HUES48 (cell line): Measurements from ENCODE around the gene STK31.

ENCODE experiments used
- H3K27ac ChIP-seq: one replicate; pipeline ENCODE4 v1.7.0; 2013; ENCODE audit warnings: low read depth, low read length, inconsistent platforms
- H3K27me3 ChIP-seq: 2 replicates; pipeline ENCODE4 v1.6.1; 2013; ENCODE audit warnings: mild to moderate bottlenecking, low read length; ENCODE audit not compliant: control insufficient read depth, insufficient read depth
- H3K36me3 ChIP-seq: 2 replicates; pipeline ENCODE4 v1.6.1; 2013; ENCODE audit warnings: low read length; ENCODE audit not compliant: control insufficient read depth, insufficient read depth
- H3K4me1 ChIP-seq: 2 replicates; pipeline ENCODE4 v1.6.1; 2013; ENCODE audit warnings: mild to moderate bottlenecking, low read length; ENCODE audit not compliant: control insufficient read depth, insufficient read depth
- H3K4me3 ChIP-seq: 2 replicates; pipeline ENCODE4 v1.5.1; 2013; ENCODE audit warnings: mild to moderate bottlenecking, low read depth, low read length
- H3K9ac ChIP-seq: 2 replicates; pipeline ENCODE4 v1.6.1; 2013; ENCODE audit warnings: mild to moderate bottlenecking, low read depth, low read length, moderate library complexity
- H3K9me3 ChIP-seq: 2 replicates; pipeline ENCODE4 v1.6.1; 2013; ENCODE audit warnings: low read length; ENCODE audit not compliant: control insufficient read depth, insufficient read depth

Gene STK31

DNA sequence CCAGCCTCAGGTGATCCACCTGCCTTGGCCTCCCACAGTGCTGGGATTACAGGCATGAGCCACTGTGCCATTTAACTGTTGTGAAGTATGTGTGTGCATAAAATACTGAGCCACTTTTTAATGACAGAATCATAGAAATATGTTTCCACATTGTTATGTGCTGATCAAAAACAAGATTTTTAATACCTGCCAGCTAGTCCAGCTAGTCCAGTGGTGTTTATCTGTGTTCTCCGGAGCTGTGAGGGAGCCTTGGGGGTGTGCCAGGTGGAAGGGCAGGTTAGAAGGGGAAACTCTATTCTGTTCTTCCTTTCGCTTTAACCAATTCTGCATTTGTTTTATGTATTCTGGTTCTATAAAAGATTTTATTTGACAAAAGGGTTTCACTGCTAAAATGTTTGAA, 23.0 kb upstream of the STK31 start:
- Histone ChIP-seq H3K9me3 (no peaks in the 10 kb centered on the region), H3K4me1 (0 out of 2 replicates have a peak, but pooled peaks cover 3% of the 10 kb centered on the region), H3K36me3 (peaks cover 74% of the 10 kb centered on the region), H3K4me3 (no peak overlapping the region), H3K9ac (no peak overlapping the region), H3K27me3 (no peaks in the 10 kb centered on the region), H3K27ac (no peak overlapping the region)

DNA sequence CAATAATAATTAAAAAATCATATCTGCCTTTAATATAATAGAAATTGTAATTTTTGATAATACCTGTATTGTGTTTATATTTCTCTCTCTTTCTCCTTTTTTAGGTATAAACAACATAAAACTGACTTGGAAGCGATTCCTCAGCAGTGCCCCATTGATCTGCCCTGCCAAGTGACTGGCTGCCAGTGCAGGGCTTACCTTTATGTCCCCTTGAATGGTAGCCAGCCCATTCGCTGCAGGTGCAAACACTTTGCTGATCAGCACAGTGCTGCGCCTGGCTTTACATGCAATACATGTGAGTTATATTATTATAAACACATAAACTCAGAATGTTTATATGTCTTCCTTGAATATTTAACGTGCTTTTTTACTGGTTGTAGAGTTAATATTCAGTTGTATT, 20.9 kb upstream of the STK31 start:
- Histone ChIP-seq H3K27ac (no peak overlapping the region), H3K9ac (no peak overlapping the region), H3K4me1 (no peaks in the 10 kb centered on the region), H3K27me3 (no peaks in the 10 kb centered on the region), H3K9me3 (no peaks in the 10 kb centered on the region), H3K36me3 (peaks cover 78% of the 10 kb centered on the region), H3K4me3 (no peak overlapping the region)

DNA sequence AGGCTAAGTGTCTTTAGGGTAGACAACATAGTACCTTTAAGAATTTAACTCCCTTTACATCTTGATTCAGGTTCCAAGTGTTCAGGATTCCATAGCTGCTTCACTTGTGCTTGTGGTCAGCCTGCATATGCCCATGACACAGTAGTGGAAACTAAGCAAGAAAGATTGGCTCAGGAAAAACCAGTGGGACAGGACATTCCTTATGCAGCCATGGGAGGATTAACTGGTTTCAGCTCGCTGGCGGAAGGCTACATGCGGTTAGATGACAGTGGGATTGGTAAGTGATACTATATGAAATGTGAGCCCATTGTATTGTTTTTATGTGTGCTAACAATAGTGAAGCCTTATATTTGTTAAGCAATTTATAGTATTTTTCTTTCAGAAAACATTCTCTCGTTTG, 18.7 kb upstream of the STK31 start:
- no peak overlapping the region for H3K4me3 ChIP-seq
- no peak overlapping the region for H3K27ac ChIP-seq
- no peak overlapping the region for H3K9ac ChIP-seq
- H3K4me1 ChIP-seq = no peaks in the 10 kb centered on the region
- peaks cover 76% of the 10 kb centered on the region for H3K36me3 ChIP-seq
- no peaks in the 10 kb centered on the region for H3K27me3 ChIP-seq
- no peaks in the 10 kb centered on the region for H3K9me3 ChIP-seq

DNA sequence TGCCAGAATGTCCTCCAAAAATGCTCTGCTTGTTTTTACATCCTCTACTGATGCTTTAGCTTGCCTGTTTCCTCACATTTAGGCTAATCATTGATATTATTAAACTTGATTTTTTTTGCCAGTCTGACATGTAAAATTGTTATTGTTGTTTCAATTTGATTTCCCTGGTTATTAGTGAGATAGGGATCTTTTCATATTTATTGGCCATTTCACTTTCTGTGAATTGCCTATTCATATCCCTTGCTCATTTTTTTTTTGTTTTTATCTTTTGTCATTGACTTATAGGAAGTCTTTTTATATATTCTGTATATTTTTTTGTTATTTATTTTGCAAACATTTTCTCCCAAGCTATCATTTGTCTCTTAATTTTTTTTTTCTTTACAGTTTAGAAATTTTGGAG, 16.8 kb upstream of the STK31 start:
- Histone ChIP-seq H3K4me1 (no peaks in the 10 kb centered on the region), H3K27ac (no peak overlapping the region), H3K9me3 (no peaks in the 10 kb centered on the region), H3K27me3 (no peaks in the 10 kb centered on the region), H3K9ac (no peak overlapping the region), H3K4me3 (no peak overlapping the region), H3K36me3 (peaks cover 74% of the 10 kb centered on the region)

DNA sequence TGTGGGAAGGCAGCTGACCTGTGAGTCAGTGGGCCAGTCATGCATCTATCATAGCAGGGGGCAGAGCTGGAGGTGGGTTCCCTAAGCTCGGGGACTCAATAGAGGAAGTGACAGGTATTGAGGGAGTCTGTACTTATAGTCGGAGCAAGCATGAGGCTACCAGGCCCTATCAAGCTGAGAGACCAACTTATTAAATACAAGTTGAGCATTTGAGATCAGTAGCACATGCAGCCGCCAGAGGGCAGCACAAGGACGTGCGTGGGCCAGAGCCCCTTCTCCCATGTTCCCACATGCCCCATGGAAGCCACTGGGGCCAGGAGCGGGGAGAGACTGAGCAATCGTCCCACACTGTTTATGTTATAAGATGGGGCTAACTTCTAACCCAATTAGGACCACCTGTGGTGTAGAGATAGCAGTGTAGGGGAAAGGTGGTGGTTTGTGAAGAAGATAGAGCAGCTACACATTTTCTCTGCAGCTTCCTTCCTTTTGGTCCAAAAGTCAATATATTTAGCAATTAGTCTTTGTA, 13.0 kb upstream of the STK31 start:
- Histone ChIP-seq H3K27ac (no peak overlapping the region), H3K9me3 (no peaks in the 10 kb centered on the region), H3K27me3 (no peaks in the 10 kb centered on the region), H3K4me3 (no peak overlapping the region), H3K9ac (no peak overlapping the region), H3K36me3 (peaks cover 71% of the 10 kb centered on the region), H3K4me1 (no peaks in the 10 kb centered on the region)

DNA sequence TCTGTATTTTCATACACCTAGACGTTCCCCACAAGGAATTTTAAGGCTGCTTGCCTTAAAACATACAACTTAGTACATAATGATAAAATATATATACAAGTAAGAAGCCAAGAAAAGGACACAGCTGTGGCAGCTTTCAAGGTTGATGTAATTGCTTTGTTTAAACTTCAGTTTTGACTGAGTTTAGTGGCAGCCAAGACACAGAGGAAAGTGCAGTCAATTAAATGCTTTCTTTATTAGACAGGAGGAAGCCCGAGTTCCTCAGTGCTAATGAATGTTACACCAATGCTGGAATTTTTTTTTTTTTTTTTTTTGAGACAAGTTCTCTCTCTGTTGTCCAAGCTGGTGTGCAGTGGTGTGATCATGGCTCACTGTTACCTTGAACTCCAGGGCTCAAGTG, 11.2 kb upstream of the STK31 start:
- H3K4me1 ChIP-seq = no peaks in the 10 kb centered on the region
- H3K27me3 ChIP-seq = no peaks in the 10 kb centered on the region
- H3K9me3 ChIP-seq = no peaks in the 10 kb centered on the region
- H3K36me3 ChIP-seq = peaks cover 74% of the 10 kb centered on the region
- no peak overlapping the region for H3K9ac ChIP-seq
- no peak overlapping the region for H3K4me3 ChIP-seq
- no peak overlapping the region for H3K27ac ChIP-seq

DNA sequence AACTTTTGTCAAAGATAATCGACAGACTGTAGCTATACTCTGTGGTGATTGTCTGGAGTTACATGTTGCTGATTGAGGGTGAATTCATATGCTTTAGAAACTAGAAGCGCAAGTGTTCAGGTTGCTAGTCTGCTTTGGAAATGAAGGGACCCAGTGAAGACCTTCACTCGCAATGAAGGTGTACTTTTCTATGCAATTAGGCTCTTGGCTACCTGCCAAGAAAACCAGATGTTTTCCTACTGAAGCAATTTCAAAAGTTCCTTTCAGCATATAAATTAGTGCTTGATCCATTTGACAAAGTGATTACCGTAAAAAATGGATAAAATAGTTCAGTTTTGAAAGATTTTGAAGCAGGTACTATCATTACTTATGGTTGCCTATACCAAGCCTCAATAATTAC, 10.0 kb upstream of the STK31 start:
- no peaks in the 10 kb centered on the region for H3K4me1 ChIP-seq
- H3K27me3 ChIP-seq = no peaks in the 10 kb centered on the region
- no peak overlapping the region for H3K4me3 ChIP-seq
- no peak overlapping the region for H3K27ac ChIP-seq
- no peak overlapping the region for H3K9ac ChIP-seq
- peaks cover 73% of the 10 kb centered on the region for H3K36me3 ChIP-seq
- H3K9me3 ChIP-seq = peaks cover 1% of the 10 kb centered on the region

DNA sequence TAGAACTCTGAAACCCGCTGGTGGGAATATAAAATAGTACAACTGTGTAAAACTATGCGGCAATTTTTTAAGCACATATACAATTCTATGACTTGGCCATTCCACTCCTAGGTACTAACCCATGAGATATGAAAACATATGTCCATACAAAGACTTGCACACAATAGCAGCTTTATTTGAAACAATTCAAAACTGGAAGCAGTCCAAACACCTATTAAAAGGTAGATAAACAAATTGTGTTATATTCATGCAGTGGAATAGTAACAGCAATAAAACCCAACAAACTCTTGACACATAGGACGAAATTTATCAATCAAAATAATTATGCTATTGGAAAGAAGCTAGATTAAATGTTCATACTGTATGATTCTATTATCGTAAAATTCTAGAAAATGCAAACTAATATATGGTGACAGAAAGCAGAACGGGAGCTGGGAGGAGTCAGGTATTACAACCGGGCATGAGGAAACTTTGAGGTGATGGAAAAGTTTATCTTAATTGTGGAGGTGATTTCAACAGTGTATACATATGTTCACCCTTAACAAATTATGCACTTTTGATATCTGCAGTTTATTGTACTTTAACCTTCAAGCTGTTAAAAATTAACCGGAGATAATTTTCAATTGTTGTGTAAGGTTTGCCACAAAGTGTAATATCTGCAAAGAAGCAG, 803 bp upstream of the STK31 start:
- H3K4me1 ChIP-seq = no peaks in the 10 kb centered on the region; the same call in 1 of the 2 replicates
- H3K9ac ChIP-seq = no peak overlapping the region
- no peak overlapping the region for H3K27ac ChIP-seq
- peaks cover 18% of the 10 kb centered on the region for H3K36me3 ChIP-seq
- peaks cover 11% of the 10 kb centered on the region for H3K9me3 ChIP-seq
- H3K27me3 ChIP-seq = no peaks in the 10 kb centered on the region
- no peak overlapping the region for H3K4me3 ChIP-seq

DNA sequence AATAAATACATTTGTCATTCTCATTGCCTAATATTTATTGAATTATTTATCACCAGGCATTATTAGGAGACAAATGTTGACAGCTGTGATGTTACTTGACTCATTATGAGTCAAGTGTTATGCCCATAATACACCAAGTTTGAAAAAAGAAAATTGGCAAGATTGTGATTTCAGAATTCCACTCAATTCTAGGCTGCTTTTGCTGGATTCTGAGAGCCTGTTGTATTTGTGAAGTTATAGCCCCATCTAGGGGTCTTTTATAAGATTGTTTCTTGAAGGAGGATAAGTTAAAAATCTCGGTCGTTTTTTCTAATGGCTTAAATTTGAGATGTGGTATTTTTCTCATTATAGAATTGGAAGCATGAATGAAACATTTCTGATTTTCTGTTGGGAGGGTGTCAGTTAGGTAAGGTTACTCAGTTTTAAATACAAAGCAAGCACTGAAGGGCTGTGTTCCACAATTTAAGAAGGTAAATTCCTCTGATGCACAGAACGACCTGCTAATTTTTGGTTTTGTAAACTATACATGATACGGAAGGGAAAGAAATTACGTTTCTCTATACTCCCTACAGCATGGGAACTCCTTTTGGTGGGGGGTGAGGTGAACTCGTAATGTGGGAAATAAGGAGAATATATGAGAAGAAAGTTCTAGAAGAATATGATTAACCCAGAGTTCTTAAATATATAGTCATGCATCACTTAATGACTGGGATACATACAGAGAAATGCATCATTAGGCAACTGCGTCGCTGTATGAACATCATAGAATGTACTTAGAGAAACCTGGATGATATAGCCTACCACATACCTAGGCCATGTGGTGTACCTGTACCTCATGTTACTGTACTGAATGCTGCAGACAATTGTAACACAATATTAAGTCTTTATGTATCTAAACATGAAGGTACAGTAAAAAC, 2.6 kb downstream of the STK31 start:
- no peaks in the 10 kb centered on the region for H3K9me3 ChIP-seq
- H3K9ac ChIP-seq = no peak overlapping the region
- H3K36me3 ChIP-seq = no peaks in the 10 kb centered on the region
- no peak overlapping the region for H3K27ac ChIP-seq
- H3K4me3 ChIP-seq = no peak overlapping the region
- H3K27me3 ChIP-seq = no peaks in the 10 kb centered on the region
- H3K4me1 ChIP-seq = no peaks in the 10 kb centered on the region; the same call in 1 of the 2 replicates

DNA sequence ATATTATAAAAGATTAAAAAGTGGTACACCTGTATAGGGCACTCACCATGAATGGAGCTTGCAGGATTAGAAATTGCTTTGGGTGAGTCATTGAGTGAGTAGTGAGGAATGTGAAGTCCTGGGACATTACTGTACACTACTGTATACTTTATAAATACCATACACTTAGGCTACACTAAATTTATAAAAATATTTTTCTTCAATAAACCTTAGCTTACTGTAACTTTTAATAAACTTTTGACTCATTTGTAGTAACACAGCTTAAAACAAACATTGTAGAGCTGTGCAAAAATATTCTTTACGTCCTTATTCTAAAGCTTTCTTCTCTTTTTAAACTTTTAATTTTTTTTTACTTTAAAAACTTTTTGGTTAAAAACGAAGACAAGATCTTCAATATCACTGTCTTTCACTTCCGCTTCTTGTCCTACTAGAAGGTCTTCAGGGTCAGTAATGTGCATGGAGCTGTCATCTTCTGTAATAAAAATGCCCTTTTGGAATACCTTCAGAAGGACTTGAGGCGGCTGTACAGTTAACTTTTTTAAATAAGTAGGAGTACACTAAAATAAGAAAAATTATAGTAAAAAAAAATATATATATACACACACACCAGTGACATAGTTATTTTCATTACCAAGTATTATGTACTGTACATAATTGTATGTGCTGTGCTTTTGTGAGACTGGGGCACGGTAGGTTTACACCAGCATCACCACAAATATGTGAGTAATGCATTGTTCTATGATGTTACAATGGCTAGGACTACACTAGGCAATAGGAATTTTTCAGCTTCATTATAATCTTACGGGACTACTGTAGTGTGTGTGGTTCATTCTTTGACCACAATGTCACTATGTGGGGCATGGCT, 3.5 kb downstream of the STK31 start:
- Histone ChIP-seq H3K4me3 (no peak overlapping the region), H3K27ac (no peak overlapping the region), H3K4me1 (no peaks in the 10 kb centered on the region; the same call in 1 of the 2 replicates)

More for the DNA sequence above, 3.5 kb downstream of the STK31 start:
- Histone ChIP-seq H3K27me3 (no peaks in the 10 kb centered on the region), H3K36me3 (no peaks in the 10 kb centered on the region), H3K9me3 (no peaks in the 10 kb centered on the region), H3K9ac (no peak overlapping the region)
